ENCODE results near the gene C10orf53. TPM values are rescaled to one million over a fixed set of nuclear protein-coding genes. Genes with fewer than 3 reads are reported as not detected.

The C10orf53 gene
- total RNA-seq, 1 experiment from 2014 or later, result not detected

DNA sequence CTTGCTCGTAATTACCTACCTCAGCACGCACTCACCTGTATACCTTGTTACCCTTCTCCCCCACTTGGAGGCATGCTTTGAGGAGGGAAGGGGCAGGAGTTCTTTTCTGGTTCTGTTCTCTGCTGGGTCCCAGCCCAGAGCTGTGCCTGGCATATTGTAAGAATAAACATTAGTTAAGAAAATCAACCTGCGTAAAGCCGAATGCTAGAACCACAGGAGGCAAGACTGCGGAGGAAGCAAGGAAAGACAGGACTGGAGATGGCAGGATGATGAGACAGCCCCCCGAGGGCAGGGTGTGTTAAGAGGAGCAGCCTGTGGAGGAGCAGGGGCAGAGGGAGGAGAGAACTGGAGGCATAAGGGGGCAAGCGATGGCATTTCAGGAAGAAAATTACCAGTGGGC is 9.5 kb downstream of the C10orf53 start:
- BruUV-seq (replicated peaks), result no TSS peak
- Histone ChIP-seq H3K36me3 (ENCODE audit: low read depth, low read length) (no peaks in the 10 kb centered on the region), H3F3A (ENCODE audit: low read length, unreplicated experiment) (no peaks in the 10 kb centered on the region), H3K4me2 (ENCODE audit: low read length) (no peak overlapping the region), H3K27ac (ENCODE audit: low read length) (no peak overlapping the region), H3K9ac (ENCODE audit: low read length) (no peak overlapping the region), H3K79me2 (ENCODE audit: low read length) (no peaks in the 10 kb centered on the region), H3K9me3 (ENCODE audit: low read length) (peaks cover 10% of the 10 kb centered on the region), H3K9me2 (replicated peaks; ENCODE audit: low read length) (no peaks in the 10 kb centered on the region), H3K4me1 (ENCODE audit: insufficient read depth, low read length) (no peaks in the 10 kb centered on the region), H4K20me1 (ENCODE audit: low read length) (no peaks in the 10 kb centered on the region), H2AFZ (ENCODE audit: low read length) (no peak overlapping the region), H3K27me3 (ENCODE audit: low read length) (peaks cover 85% of the 10 kb centered on the region), H3K4me3 (ENCODE audit: low read length) (no peak overlapping the region)
- ChIA-PET POLR2A (ENCODE audit: unreplicated experiment) (no interaction called here), CTCF (no interaction called here)
- ATAC-seq (no peak), DNase-seq (no peak)
- TF ChIP-seq, protein P1, sequence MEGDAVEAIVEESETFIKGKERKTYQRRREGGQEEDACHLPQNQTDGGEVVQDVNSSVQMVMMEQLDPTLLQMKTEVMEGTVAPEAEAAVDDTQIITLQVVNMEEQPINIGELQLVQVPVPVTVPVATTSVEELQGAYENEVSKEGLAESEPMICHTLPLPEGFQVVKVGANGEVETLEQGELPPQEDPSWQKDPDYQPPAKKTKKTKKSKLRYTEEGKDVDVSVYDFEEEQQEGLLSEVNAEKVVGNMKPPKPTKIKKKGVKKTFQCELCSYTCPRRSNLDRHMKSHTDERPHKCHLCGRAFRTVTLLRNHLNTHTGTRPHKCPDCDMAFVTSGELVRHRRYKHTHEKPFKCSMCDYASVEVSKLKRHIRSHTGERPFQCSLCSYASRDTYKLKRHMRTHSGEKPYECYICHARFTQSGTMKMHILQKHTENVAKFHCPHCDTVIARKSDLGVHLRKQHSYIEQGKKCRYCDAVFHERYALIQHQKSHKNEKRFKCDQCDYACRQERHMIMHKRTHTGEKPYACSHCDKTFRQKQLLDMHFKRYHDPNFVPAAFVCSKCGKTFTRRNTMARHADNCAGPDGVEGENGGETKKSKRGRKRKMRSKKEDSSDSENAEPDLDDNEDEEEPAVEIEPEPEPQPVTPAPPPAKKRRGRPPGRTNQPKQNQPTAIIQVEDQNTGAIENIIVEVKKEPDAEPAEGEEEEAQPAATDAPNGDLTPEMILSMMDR (conservative IDR thresholded peaks at IDR 0.05; ENCODE audit: low read depth, low read length), result no peak
- TF ChIP-seq EZH2 (IDR thresholded peaks at IDR 0.05; ENCODE audit: low read length, unreplicated experiment) (no peak), EZH2phosphoT487 (IDR thresholded peaks at IDR 0.05; ENCODE audit: borderline replicate concordance, low read length) (no peak)
- intact Hi-C loops (cut with micrococcal nuclease), result no loop called here

DNA sequence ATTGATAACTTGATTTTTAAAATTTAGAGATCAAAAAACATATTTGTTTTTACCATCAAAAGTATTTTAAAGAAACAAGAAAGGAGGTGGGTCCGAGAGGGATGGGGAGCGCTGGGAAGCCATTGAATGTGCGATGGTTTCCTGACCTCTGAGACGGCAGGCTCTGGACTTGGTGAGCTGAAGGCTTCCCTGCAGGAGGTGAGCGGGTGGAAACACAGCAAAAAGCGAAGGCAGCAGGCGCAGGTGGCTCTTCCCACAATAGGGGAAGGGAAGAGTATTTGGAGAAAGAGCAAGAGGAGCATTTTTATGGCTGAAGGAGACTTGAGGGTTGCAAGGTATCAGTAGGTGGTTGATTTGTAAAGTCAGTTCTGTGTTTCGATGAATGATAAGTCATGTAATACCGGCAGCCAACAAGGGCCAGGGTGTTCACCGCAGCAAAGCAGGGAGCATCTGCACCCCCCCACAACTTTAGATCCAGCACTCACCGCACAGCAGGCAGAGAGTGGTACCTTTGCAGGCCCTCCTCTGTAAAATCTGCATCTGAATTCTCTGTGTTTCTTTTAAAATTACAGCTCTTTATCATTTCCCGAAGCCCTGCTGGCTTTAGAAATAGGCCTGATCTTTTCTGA is 10.5 kb downstream of the C10orf53 start:
- no peaks in the 10 kb centered on the region for H3F3A ChIP-seq (ENCODE audit: low read length, unreplicated experiment)
- ATAC-seq (no peak), DNase-seq (no peak)
- CTCF ChIA-PET, result no interaction called here
- H3K4me3 ChIP-seq (ENCODE audit: low read length), result no peak overlapping the region
- TF ChIP-seq EZH2 (IDR thresholded peaks at IDR 0.05; ENCODE audit: low read length, unreplicated experiment), result no peak
- no peak for TF ChIP-seq EZH2phosphoT487 (IDR thresholded peaks at IDR 0.05; ENCODE audit: borderline replicate concordance, low read length)
- TF ChIP-seq, protein P1 (conservative IDR thresholded peaks at IDR 0.05; ENCODE audit: low read depth, low read length), result no peak
- no peak overlapping the region for H3K9ac ChIP-seq (ENCODE audit: low read length)
- no peak overlapping the region for H3K27ac ChIP-seq (ENCODE audit: low read length)
- H4K20me1 ChIP-seq (ENCODE audit: low read length), result no peaks in the 10 kb centered on the region
- no peaks in the 10 kb centered on the region for H3K36me3 ChIP-seq (ENCODE audit: low read depth, low read length)
- BruUV-seq (replicated peaks), result no TSS peak
- H3K9me3 ChIP-seq (ENCODE audit: low read length), result peaks cover 10% of the 10 kb centered on the region
- intact Hi-C loops (cut with micrococcal nuclease), result no loop called here
- no peaks in the 10 kb centered on the region for H3K9me2 ChIP-seq (replicated peaks; ENCODE audit: low read length)
- no peaks in the 10 kb centered on the region for H3K4me1 ChIP-seq (ENCODE audit: insufficient read depth, low read length)
- H3K4me2 ChIP-seq (ENCODE audit: low read length), result no peak overlapping the region
- H2AFZ ChIP-seq (ENCODE audit: low read length), result no peak overlapping the region
- H3K27me3 ChIP-seq (ENCODE audit: low read length), result peaks cover 87% of the 10 kb centered on the region
- H3K79me2 ChIP-seq (ENCODE audit: low read length), result no peaks in the 10 kb centered on the region
- POLR2A ChIA-PET (ENCODE audit: unreplicated experiment), result no interaction called here

DNA sequence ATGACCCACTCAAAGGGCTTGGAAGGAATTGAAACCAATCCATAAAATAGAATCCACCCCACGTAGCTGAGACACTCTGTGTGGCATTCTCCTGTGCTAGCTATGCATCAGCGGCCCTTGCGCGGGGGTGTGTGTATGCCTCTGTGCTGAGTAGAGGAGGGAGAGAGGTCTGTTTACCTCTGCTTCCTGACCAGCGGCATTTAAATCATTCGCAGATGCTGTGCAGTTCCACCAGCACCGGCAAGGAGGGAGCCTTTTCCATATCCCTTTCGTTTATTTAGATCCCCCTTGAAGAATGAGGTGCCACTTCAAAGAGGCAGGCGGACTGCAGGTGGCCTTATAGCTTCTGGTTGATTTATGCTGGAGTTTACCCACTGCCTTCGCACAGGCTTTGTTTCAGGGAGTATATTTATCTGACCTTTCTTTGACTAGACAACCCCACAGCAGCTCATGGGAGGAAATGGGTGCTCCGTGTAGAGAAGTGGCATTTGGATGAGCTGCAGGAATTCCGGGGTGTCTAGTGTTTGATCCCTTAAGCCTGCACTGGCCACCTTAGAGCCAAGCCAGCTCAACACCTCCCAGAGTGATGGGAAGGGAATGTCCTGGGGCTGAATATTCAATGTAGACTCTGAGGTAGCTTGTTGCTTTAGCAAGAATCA is 11.4 kb downstream of the C10orf53 start:
- POLR2A ChIA-PET (ENCODE audit: unreplicated experiment), result no interaction called here

More for the DNA sequence above, 11.4 kb downstream of the C10orf53 start:
- ATAC-seq (no peak; the same call in 1 of the 2 replicates), DNase-seq (no peak)
- Histone ChIP-seq H3K36me3 (ENCODE audit: low read depth, low read length) (no peaks in the 10 kb centered on the region), H2AFZ (ENCODE audit: low read length) (no peak overlapping the region), H3K79me2 (ENCODE audit: low read length) (no peaks in the 10 kb centered on the region), H3K27ac (ENCODE audit: low read length) (no peak overlapping the region), H3K9me2 (replicated peaks; ENCODE audit: low read length) (no peaks in the 10 kb centered on the region), H3K27me3 (ENCODE audit: low read length) (peaks cover 90% of the 10 kb centered on the region), H3F3A (ENCODE audit: low read length, unreplicated experiment) (no peaks in the 10 kb centered on the region), H3K4me3 (ENCODE audit: low read length) (no peak overlapping the region), H4K20me1 (ENCODE audit: low read length) (no peaks in the 10 kb centered on the region), H3K9me3 (ENCODE audit: low read length) (peaks cover 10% of the 10 kb centered on the region), H3K4me1 (ENCODE audit: insufficient read depth, low read length) (no peaks in the 10 kb centered on the region), H3K4me2 (ENCODE audit: low read length) (no peak overlapping the region), H3K9ac (ENCODE audit: low read length) (no peak overlapping the region)
- intact Hi-C loops (cut with micrococcal nuclease), result no loop called here
- no TSS peak for BruUV-seq (replicated peaks)
- CTCF ChIA-PET, result no interaction called here
- no peak for TF ChIP-seq EZH2phosphoT487 (IDR thresholded peaks at IDR 0.05; ENCODE audit: borderline replicate concordance, low read length)
- TF ChIP-seq EZH2 (IDR thresholded peaks at IDR 0.05; ENCODE audit: low read length, unreplicated experiment), result no peak
- TF ChIP-seq, protein P1 (conservative IDR thresholded peaks at IDR 0.05; ENCODE audit: low read depth, low read length), result no peak

Measured in PC-3 (cell line).